ENCODE results near the gene LECT2.

GRCh38 chr5:135944564-135944963 is 10.2 kb downstream of the LECT2 start:
- TF ChIP-seq CREM (IDR thresholded peaks at IDR 0.05; ENCODE audit: low read depth) (no peak), ATF2 (IDR thresholded peaks at IDR 0.05; ENCODE audit: low read length) (no peak), TCF12 (IDR thresholded peaks at IDR 0.05; ENCODE audit: low read depth, low read length) (no peak), STAT3 (IDR thresholded peaks at IDR 0.05; ENCODE audit: low read depth, low read length) (no peak), JUND (IDR thresholded peaks at IDR 0.05; ENCODE audit: low read depth, low read length) (no peak), SIN3A (IDR thresholded peaks at IDR 0.05; ENCODE audit: low read depth, low read length) (no peak), POLR2A (IDR thresholded peaks at IDR 0.05; ENCODE audit: low read depth, low read length) (no peak)
